ENCODE data around the gene PROSER3.

Gene PROSER3

DNA sequence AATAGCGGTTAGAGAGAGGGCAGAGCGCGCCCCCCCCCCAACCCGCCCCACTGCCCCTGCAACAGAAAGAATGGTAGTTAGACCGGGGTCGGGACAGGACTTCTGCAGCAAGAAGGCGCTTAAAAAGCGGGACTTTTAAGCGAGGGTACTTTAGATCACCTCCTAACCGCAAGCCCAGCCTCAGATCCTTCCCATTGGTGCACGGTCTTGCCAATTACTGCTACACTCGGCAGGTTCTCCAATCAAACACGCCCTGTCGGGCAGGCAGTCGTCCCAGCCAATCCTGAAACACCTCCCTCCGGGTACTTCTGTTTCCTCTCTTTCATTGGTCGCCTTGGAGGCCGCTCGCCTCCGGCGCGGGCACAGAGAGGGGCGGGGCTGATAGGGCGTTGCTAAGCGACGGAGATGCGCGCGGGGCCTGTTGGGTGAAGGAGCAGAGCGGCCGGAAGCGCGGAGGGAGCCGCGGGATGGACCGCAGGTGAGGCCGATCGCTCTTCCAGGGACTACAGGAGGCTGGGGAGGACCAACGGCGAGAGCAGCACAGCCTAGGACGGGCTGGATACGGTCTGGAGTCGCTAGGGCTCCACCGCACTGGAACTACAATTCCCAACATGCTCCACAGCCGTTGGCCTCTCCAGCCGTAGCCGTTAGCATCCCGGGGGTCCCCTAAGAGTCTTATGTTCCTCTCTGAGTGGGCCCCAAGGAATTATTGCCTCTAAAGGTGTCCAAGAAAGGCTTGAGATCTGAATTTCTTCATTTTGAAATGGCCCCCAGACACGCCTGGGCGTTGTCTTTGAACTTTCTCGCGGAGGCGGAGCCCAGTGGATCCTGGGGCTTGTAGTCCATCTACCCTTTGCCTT, at the start of gene PROSER3:
Gene PROSER3 (plus strand): TSS at position 428 of the 860 bp plus-strand sequence. CDS start 40 bp downstream, at position 468.
- DNase-seq = peak; percentile 98

DNA sequence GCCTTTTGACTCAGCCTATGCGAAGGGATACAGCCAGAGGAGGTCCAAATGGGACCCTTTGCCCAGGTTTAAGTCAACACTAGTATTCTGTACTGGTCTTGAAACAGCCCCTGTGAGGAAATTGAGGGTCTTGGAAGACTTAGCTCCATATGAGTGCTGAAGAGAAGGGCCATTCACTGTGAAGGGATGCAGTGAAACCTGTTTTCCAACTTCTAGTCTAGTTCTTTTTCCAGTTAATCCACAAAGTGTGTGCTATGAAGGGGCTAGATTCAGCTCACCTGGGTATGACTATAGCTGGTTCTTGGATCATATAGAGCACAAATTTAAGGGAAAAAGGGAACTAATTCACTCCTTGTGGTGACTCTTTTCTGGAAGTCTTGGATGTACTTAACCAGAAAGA, 49.6 kb upstream of the PROSER3 start:
- no peak for DNase-seq

DNA sequence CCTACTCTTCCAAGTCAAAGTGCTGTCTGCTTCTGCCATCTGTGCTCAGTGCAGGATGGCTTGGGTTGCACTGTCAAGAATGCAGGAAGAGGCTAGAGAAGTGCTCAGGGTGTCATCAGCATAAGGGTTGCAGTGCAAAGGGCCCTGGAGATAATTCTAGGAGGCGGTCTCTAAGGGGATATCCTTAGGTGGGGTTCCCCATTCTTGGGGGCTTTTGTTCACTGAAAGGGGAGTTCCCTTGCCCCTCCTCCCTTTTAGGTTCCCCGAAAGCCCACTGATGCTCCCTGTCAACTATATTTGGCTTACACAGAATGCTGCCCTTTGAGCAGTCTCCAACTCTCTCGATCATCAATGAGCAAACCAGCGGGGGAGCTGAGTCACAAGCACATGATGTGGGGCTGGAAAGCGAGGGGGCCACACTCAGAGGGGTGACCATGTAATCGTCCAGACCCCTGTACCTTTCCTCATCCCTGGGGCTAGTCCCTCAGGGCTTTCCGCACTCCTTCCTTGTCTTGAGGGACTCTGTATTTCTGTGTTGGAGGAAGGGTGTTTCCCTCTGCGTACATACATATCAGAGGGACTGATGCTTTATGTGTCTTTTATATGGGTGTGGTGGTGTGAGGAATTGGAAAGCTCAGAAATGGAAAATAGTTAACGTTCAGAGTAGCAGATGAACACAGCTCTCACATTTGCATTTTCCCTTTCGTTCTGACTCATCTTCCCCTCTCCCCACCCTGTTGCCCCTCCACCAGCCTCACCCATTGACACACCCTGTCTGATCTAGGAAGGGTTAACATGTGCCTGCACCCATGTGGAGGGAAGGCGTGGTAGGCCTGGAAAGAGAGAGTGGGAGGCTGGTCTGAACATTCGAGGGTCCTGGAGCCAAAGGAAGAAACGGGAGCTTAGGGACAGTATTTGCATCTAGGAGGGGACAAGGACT, 46.9 kb upstream of the PROSER3 start:
- DNase-seq = peak; percentile 50

DNA sequence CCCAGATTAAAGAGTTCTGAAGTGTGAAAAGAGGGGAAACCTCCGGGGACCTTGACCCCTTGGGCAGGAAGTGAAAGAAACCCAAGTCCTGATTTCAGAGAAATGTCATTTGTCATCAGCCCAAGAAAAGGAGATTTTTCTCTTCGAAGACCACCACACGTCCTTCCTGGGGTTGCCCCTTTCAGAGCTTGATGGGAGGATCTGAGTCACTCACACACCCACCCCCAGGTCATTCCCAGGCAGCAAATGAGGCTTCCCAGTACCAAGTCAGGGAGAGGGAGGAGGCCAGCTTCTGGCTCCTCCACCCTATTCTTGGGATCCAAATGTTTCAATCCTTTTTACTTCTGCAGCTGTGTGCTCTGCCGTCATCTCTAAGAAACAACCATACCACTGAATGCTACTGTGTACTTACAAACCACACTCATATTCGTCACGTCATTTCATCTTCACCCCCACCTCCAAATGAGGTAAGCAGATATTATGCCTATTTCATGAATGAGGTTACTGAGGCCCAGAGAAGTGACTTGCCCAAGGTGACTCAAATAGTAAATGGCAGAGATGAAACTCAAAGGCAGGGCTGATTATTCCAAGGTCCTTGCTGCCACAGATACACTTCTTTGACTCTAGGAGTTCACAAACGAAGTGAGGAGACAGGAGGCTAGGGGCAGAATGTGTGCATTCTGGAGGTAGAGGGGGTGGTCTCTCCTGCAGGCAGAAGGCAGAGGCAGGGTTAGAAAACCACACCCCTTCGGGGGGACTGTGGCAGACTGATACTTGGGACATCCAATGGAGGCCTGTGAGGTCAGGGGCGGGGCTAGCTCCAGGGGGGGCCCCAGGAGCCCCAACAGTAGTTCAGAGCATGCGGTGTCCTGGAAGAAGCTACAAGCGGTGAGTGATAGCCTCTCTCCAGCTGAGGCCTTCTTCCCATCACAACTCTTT, 45.1 kb upstream of the PROSER3 start:
- DNase-seq = peak; percentile 51

DNA sequence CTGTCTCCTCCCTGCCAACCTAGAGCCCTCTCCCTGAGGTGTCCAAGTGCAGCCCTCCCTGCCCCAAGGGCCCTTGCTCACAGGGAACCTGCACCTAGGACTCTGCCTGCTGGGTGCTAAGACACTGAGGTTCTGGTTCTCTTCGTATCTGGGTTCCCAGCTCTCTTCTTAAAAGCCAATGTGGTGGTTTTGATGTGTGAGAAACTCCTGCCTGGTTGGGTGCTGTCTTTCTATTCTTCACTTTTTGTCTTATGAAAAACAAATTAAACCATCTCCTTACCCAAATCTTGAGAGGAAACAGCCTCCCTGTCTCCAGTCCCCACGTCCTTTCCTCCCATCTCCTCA, 44.5 kb upstream of the PROSER3 start:
- no peak for DNase-seq

DNA sequence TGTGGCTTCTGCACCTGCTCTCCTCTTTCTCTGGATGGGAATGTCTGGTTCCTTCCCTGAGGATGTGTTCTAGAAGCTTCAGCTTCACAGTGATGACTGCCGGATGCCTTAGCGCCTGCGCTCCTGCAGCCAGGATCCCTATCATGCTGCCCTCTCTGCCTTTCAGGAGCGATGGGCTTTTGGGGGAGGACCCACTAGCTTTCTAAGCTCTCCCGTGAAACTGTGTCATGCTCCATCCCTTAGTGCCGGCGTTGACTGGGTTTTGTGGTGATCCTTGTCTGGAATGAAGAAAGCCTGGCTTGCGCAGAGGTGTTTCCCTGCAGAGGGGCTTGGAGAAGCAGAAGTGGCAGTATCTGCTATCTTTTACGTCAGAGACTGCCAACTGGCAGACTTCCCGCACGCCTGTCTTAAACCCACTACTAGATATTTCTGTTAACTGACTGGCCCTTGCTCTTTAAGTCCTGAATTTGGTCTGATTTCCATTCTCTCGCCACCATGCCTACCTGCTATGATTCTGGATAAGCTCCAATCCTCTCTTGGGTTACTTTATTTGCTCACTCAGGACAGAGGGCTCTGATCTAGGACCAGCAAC, 44.0 kb upstream of the PROSER3 start:
- DNase-seq = no peak

DNA sequence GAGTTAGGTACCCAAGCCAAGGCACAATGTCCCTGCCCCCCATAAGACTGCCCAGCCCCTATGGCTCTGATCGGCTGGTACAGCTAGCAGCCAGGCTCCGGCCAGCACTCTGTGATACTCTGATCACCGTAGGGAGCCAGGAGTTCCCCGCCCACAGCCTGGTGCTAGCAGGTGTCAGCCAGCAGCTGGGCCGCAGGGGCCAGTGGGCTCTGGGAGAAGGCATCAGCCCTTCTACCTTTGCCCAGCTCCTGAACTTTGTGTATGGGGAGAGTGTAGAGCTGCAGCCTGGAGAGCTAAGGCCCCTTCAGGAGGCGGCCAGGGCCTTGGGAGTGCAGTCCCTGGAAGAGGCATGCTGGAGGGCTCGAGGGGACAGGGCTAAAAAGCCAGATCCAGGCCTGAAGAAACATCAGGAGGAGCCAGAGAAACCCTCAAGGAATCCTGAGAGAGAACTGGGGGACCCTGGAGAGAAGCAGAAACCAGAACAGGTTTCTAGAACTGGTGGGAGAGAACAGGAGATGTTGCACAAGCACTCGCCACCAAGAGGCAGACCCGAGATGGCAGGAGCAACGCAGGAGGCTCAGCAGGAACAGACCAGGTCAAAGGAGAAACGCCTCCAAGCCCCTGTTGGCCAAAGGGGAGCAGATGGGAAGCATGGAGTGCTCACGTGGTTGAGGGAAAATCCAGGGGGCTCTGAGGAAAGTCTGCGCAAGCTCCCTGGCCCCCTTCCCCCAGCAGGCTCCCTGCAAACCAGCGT, 43.2 kb upstream of the PROSER3 start:
- DNase-seq = no peak

DNA sequence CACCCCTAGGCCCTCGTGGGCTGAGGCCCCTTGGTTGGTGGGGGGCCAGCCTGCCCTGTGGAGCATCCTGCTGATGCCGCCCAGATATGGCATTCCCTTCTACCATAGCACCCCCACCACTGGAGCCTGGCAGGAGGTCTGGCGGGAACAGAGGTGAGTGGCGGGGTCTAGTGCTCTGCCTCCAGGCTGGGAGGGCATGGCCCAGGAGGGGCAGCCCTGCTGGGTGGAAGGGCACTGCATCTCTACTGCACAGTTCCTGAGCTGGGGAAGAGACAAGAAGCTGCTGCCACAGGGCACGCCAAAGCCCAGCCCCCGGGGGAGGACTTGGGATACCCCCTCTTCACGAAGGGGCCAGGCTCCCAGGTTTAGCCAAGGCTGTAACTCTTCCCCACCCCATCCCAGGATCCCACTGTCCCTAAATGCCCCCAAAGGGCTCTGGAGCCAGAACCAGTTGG, 42.6 kb upstream of the PROSER3 start:
- no peak for DNase-seq

DNA sequence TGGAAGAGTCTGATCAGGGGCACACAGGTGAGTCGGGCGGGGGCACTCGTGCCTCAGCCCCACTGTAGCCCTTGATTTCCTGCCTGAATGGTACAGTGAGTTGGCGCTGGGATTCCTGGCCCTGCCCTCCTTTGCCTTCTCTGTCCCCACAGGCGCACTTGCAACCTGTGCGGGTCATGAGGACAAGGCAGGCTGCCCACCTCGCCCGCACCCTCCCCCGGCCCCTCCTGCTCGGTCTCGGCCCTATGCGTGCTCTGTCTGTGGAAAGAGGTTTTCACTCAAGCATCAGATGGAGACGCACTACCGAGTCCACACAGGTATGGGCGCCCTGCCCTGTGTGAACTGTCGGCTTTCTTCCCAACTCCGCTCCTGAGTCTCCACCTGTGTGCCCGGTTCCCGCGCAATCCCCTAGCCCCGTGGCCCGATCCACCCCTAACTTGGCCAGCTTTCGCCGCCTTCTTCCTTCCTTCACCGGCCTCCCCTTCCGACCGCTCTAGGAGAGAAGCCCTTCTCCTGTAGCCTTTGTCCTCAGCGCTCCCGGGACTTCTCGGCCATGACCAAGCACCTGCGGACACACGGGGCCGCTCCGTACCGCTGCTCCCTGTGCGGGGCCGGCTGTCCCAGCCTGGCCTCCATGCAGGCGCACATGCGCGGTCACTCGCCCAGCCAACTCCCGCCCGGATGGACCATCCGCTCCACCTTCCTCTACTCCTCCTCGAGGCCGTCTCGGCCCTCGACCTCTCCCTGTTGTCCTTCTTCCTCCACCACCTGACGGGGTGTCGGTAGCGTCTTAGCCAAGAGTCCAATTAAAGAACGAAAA, 41.8 kb upstream of the PROSER3 start:
- DNase-seq = no peak

DNA sequence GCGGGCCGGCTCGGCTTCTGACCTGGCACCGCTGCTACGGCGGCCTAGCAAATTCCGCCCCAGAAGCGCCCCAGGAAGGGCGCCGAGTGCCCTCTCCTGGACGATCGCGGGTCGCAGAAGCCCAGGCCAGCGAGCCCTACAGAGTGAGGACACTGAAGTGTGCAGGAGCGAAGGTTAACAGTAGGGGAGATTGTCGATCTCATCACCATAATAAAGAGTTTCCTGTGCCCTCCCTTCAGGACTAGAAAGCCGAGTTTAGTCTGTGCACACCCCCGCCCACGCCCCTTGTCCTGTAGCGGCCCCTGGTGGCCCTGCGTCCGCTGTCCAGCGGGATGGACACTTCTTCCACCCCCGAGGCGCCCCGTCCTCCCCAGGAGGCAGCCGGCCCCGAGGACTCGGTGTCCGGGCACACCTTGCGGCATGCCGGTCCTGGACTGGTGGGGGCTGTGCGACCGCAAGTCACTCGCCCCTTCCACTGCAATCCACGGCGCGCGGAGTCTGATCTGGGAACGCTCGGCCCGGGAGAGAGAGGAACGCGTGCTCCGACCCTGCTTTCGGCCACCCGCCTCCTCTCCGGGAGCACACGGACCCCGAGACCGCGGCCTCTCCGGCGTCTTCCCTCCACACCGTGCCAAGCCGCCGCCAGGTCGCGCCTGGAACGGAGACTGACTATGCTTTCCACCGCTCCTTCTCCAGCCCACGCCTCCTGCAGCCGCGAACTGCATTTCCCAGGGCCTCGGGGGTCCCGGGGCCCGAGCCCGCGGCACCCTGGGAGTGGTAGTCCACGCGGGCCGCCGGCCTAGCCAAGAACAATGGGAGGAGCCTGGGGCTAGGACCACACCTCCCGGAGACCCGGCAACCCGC, 40.9 kb upstream of the PROSER3 start:
- DNase-seq = peak; percentile 99

DNA sequence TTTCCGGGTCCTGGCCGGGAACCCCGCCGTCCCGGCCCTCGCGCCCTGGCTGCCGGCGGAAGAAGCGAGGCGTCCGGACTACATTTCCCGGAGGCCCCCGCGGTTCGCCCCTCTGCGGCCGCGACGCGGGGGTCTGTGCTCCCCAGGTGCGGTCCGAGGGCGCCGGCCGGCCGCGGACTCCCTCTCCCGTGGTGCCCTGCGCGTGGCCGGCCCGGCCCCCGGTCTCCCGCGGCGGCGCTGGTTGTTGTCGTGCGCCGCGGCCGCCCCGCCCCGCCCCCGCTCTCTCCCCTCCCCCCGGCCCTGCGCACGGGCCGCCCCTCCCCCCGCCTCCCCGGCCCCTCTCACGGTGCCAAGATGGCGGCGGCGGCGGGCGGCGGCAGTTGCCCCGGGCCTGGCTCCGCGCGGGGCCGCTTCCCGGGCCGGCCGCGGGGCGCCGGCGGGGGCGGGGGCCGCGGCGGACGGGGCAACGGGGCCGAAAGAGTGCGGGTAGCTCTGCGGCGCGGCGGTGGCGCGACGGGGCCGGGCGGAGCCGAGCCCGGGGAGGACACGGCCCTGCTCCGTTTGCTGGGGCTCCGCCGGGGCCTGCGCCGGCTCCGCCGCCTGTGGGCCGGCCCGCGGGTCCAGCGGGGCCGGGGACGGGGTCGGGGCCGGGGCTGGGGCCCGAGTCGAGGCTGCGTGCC, 40.2 kb upstream of the PROSER3 start, which contains the start of gene KMT2B:
Gene KMT2B (plus strand): TSS at position 339 of the 680 bp plus-strand sequence. CDS start 16 bp downstream, at position 355.
- no peak for DNase-seq

DNA sequence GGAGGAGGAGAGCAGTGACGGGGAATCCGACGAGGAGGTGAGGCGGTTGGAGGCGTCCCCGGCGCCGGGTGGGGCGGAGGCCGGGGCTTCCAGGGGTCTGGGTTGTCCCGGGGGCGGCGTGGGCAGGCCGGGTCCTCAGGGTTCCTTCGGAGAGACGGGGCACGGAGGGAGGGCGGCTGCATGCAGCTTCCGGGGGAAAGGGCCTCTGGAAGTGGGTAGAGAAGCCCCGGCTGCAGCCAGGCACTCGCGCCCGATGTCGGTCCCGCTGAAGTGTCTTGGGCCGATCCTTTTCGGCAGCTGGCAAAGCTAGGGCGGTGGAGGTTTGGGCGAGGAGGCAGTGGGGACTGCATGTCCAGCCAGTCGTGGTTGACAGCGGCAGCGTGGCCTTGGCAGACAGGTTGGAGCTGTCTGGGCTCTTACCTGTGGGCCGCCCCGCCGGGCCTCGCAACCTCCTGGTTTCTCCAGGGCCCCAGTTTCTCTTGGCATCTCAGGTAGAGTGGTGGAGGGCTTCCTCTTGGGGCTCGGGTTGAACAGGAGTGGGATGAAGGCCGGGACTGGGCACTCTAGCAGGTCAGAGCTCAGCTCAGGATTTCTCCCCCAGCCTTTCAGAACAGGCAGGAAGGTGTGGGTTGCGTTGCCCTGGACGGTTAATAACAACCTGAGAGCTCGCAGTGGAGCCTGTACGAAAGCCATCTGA, 39.5 kb upstream of the PROSER3 start:
- DNase-seq = peak; percentile 55

DNA sequence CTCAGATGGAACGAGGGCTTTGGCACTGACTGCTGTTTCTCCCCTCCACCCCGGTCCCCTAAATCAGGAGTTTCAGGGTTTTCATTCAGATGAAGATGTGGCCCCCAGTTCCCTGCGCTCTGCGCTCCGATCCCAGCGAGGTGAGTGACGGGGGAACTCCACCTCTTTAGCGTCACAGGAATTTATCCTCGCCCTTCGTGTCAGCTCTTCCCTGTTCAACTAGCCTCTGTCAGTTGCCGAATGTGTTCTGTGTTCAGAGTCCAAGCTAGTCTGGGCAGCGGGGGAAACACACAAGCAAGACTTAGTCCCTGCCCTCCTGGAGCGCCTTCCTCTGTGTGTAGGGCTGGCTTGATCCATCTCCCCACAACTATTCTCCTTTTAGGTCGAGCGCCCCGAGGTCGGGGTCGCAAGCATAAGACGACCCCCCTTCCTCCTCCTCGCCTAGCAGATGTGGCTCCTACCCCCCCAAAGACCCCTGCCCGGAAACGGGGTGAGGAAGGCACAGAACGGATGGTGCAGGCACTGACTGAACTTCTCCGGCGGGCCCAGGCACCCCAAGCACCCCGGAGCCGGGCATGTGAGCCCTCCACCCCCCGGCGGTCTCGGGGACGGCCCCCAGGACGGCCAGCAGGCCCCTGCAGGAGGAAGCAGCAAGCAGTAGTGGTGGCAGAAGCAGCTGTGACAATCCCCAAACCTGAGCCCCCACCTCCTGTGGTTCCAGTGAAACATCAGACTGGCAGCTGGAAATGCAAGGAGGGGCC, 38.4 kb upstream of the PROSER3 start:
- no peak for DNase-seq

DNA sequence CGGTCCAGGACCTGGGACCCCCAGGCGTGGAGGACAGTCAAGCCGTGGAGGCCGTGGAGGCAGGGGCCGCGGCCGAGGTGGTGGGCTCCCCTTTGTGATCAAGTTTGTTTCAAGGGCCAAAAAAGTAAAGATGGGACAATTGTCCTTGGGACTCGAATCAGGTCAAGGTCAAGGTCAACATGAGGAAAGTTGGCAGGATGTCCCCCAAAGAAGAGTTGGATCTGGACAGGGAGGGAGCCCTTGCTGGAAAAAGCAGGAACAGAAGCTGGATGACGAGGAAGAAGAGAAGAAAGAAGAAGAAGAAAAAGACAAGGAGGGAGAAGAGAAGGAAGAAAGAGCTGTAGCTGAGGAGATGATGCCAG, 37.8 kb upstream of the PROSER3 start:
- DNase-seq = no peak

DNA sequence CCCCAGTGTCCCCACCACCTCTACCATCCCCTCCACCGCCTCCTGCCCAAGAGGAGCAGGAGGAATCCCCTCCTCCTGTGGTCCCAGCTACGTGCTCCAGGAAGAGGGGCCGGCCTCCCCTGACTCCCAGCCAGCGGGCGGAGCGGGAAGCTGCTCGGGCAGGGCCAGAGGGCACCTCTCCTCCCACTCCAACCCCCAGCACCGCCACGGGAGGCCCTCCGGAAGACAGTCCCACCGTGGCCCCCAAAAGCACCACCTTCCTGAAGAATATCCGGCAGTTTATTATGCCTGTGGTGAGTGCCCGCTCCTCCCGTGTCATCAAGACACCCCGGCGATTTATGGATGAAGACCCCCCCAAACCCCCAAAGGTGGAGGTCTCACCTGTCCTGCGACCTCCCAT, 37.3 kb upstream of the PROSER3 start:
- no peak for DNase-seq

DNA sequence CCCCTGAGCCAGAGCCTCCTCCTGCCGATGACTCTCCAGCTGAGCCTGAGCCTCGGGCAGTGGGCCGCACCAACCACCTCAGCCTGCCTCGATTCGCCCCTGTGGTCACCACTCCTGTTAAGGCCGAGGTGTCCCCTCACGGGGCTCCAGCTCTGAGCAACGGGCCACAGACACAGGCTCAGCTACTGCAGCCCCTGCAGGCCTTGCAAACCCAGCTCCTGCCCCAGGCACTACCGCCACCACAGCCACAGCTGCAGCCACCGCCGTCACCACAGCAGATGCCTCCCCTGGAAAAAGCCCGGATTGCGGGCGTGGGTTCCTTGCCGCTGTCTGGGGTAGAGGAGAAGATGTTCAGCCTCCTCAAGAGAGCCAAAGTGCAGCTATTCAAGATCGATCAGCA, 36.6 kb upstream of the PROSER3 start:
- DNase-seq = no peak

DNA sequence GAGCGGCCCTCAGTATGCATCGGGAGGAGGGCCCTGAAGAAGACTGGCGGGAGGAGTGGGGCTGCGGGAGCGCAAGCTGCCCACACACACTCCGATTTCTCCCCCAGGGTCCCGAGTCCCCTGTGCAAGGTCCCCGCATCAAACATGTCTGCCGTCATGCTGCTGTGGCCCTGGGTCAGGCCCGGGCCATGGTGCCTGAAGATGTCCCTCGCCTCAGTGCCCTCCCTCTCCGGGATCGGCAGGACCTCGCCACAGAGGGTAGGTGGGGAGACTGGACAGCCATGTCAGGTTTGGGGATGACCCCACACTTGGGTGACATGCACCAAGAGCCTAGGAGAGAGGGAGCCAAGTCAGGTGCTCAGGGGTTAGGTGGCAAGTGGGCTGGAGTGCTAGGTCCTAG, 35.5 kb upstream of the PROSER3 start:
- no peak for DNase-seq

All from activated naive CD4-positive, alpha-beta T cell treated with anti-CD3 and anti-CD28 coated beads, Interleukin-2, amount 50 U/mL, for 16 hours (primary cell).